HepG2 (cell line): ENCODE data around the gene TPRN. TPM values are rescaled to one million over a fixed set of nuclear protein-coding genes. Genes with fewer than 3 reads are reported as not detected.

ENCODE experiments used
- EP300 ChIP-seq, 3 experiments: sonication (generic) in 1 of 3; formaldehyde crosslinking in 1 of 3; IDR thresholded peaks; 2 replicates each; pipeline versions ENCODE4 v1.5.1 to v1.6.1; 2011 to 2020; ENCODE audit warnings: low read depth in 2 of 3, low read length in 2 of 3, borderline replicate concordance in 1 of 3, improper control_type of control experiment in 1 of 3, mild to moderate bottlenecking in 1 of 3, missing genetic modification reagents in 1 of 3, moderate library complexity in 1 of 3
- FOXP1 ChIP-seq, 2 experiments: fragments of 450-650 bp in 1 of 2; IDR thresholded peaks; 2 replicates each; pipeline ENCODE4 v1.6.1; 2017 to 2018; ENCODE audit warnings: antibody characterized with exemption in 1 of 2
- HOXD1 ChIP-seq: sonication (generic); formaldehyde crosslinking; IDR thresholded peaks from 2 replicates; pipeline ENCODE4 v1.5.0; 2020; ENCODE audit warnings: missing genetic modification reagents
- IKZF1 ChIP-seq: fragments of 450-650 bp; IDR thresholded peaks from 2 replicates; pipeline ENCODE4 v1.7.1; 2016
- NPAS2 ChIP-seq: sonication (generic); formaldehyde crosslinking; IDR thresholded peaks from 2 replicates; pipeline ENCODE4 v1.8.0; 2022; ENCODE audit warnings: mild to moderate bottlenecking, missing genetic modification reagents, borderline replicate concordance
- NR1H2 ChIP-seq: sonication (generic); formaldehyde crosslinking; IDR thresholded peaks from 2 replicates; pipeline ENCODE4 v1.8.1; 2022; ENCODE audit warnings: low read depth, missing genetic modification reagents, borderline replicate concordance
- PHF5A ChIP-seq: IDR thresholded peaks from one replicate; pipeline ENCODE4 v1.6.1; 2018; ENCODE audit warnings: low read depth, missing genetic modification reagents; ENCODE audit not compliant: unreplicated experiment
- SAP130 ChIP-seq: IDR thresholded peaks from 2 replicates; pipeline ENCODE4 v1.6.1; 2016; ENCODE audit warnings: low read depth
- ZFP36L2 ChIP-seq: sonication (generic); formaldehyde crosslinking; IDR thresholded peaks from 2 replicates; pipeline ENCODE4 v1.4.0; 2020; ENCODE audit warnings: missing genetic modification reagents
- ZKSCAN5 ChIP-seq: sonication (generic); formaldehyde crosslinking; IDR thresholded peaks from 2 replicates; pipeline ENCODE4 v1.5.1; 2020; ENCODE audit warnings: mild to moderate bottlenecking, missing genetic modification reagents
- ZNF124 ChIP-seq: sonication (generic); formaldehyde crosslinking; IDR thresholded peaks from 2 replicates; pipeline ENCODE4 v1.4.0; 2020; ENCODE audit warnings: missing genetic modification reagents
- ZNF235 ChIP-seq: sonication (generic); formaldehyde crosslinking; IDR thresholded peaks from 2 replicates; pipeline ENCODE4 v1.8.1; 2023; ENCODE audit warnings: mild to moderate bottlenecking, missing genetic modification reagents, borderline replicate concordance
- ZNF274 ChIP-seq: sonication (generic); formaldehyde crosslinking; IDR thresholded peaks from 2 replicates; pipeline ENCODE4 v1.5.1; 2020; ENCODE audit warnings: mild to moderate bottlenecking, missing genetic modification reagents
- ZNF605 ChIP-seq: sonication (generic); formaldehyde crosslinking; IDR thresholded peaks from 2 replicates; pipeline ENCODE4 v1.8.0; 2022; ENCODE audit warnings: mild to moderate bottlenecking, missing genetic modification reagents
- ZNF703 ChIP-seq: sonication (generic); formaldehyde crosslinking; IDR thresholded peaks from 2 replicates; pipeline ENCODE4 v1.5.1; 2020; ENCODE audit warnings: missing genetic modification reagents, mild to moderate bottlenecking, moderate library complexity, borderline replicate concordance
- ZNF772 ChIP-seq: sonication (generic); formaldehyde crosslinking; IDR thresholded peaks from 2 replicates; pipeline ENCODE4 v1.5.0; 2020; ENCODE audit warnings: mild to moderate bottlenecking, missing genetic modification reagents
- ZNF782 ChIP-seq: sonication (generic); formaldehyde crosslinking; IDR thresholded peaks from 2 replicates; pipeline ENCODE4 v1.4.0; 2020; ENCODE audit warnings: missing genetic modification reagents, mild to moderate bottlenecking, borderline replicate concordance
- polyA plus RNA-seq, 8 experiments: library from polyadenylated mRNA; depleted of rRNA in 3 of 8; stranded (reverse) in 7 of 8; unstranded in 1 of 8; fragments of >200 nt; fragmentation: Illumina TruSeq in 4 of 8; extraction: Trizol in 4 of 8; gene quantifications; 2 replicates each; pipeline versions ENCODE4 v1.2.1 to v1.2.3, GENCODE V29; 2011 to 2016; ENCODE audit warnings: low read depth in 4 of 8, missing spikeins in 1 of 8, mixed read lengths in 1 of 8; ENCODE audit not compliant: insufficient read depth in 1 of 8
- total RNA-seq, 5 experiments: library from RNA; depleted of rRNA; stranded (reverse); fragments of >200 nt; fragmentation: Illumina TruSeq; extraction: Trizol; gene quantifications; 2 replicates each; pipeline ENCODE4 v1.2.3, GENCODE V29; 2016; ENCODE audit warnings: low read depth in 1 of 5
- TF ChIP-seq, protein P1 (sequence below): sonication (generic); formaldehyde crosslinking; IDR thresholded peaks from 2 replicates; pipeline ENCODE4 v1.5.0; 2020; ENCODE audit warnings: missing genetic modification reagents
- TF ChIP-seq, protein P2 (sequence below): sonication (generic); formaldehyde crosslinking; IDR thresholded peaks from 2 replicates; pipeline ENCODE4 v1.8.0; 2022; ENCODE audit warnings: mild to moderate bottlenecking, missing genetic modification reagents; ENCODE audit not compliant: insufficient replicate concordance
- TF ChIP-seq, protein P3 (sequence below): sonication (generic); formaldehyde crosslinking; IDR thresholded peaks from 2 replicates; pipeline ENCODE4 v1.4.0; 2020; ENCODE audit warnings: missing genetic modification reagents, borderline replicate concordance
- TF ChIP-seq, protein P4 (sequence below): IDR thresholded peaks from 2 replicates; pipeline ENCODE4 v1.6.1; 2016
- TF ChIP-seq, protein P5 (sequence below): sonication (generic); formaldehyde crosslinking; IDR thresholded peaks from 2 replicates; pipeline ENCODE4 v1.8.1; 2023; ENCODE audit warnings: missing genetic modification reagents, mild to moderate bottlenecking, borderline replicate concordance

TPRN gene
- total and polyA plus RNA-seq, 2 of the 13 experiments (the other 11 are each of a cell fraction or from before 2014, with no cell fraction given), result 10.1 to 19.2 TPM

DNA sequence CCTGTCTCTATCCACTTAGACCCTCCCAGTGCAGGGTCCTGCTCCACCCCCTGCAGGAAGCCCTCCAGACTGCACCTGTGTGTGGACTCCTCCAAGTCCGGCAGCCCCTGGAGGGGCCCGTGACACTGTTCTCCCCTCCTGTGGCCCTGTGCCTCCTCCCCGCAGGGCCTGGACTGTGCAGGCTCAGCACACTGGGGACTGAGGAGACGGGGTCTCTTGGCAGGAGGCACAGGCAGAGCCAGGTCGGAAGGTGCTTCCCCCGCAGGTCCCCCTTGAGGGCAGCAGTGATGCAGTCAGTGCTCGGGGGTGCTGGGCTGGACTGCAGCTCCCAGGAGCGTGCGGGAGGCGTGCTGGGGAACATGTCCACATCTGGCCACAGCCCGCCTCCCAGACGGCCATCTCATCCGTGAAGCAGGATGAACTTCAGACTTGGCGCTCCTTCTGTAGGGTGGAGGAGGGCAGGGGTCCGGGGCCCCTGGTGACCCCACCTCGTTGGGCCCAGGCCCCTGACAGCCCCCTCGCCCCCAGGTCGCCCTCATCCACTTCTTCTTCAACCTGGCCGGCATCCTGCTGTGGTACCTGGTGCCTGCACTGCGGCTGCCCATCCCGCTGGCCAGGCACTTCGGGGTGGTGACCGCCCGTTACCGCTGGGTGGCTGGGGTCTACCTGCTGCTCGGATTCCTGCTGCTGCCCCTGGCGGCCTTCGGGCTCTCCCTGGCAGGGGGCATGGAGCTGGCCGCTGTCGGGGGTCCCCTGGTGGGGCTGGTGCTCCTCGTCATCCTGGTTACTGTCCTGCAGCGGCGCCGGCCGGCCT, 35.1 kb upstream of the TPRN start (continued):
- TF ChIP-seq ZNF605, result peak; percentile 22; the same call in 1 of the 2 replicates
- TF ChIP-seq NR1H2 (CRISPR knock-in tag), result no peak
- 0 out of 4 replicates have a peak, but pooled peaks of 1 of the 2 experiments have one; percentile 10 for TF ChIP-seq EP300 (IDR thresholded peaks at IDR 0.05; ENCODE audit: low read depth in 2 of 2, low read length in 2 of 2)
- no peak; the same call in 1 of the 2 replicates for TF ChIP-seq EP300 (CRISPR knock-in tag; IDR thresholded peaks at IDR 0.05; ENCODE audit: borderline replicate concordance)
- TF ChIP-seq ZNF124 (CRISPR knock-in tag), result no peak
- no peak for TF ChIP-seq ZKSCAN5 (CRISPR knock-in tag)
- TF ChIP-seq, protein P1, sequence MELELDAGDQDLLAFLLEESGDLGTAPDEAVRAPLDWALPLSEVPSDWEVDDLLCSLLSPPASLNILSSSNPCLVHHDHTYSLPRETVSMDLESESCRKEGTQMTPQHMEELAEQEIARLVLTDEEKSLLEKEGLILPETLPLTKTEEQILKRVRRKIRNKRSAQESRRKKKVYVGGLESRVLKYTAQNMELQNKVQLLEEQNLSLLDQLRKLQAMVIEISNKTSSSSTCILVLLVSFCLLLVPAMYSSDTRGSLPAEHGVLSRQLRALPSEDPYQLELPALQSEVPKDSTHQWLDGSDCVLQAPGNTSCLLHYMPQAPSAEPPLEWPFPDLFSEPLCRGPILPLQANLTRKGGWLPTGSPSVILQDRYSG (CRISPR knock-in tag), result 0 out of 2 replicates have a peak, but pooled peaks have one; percentile 21
- TF ChIP-seq, protein P2, sequence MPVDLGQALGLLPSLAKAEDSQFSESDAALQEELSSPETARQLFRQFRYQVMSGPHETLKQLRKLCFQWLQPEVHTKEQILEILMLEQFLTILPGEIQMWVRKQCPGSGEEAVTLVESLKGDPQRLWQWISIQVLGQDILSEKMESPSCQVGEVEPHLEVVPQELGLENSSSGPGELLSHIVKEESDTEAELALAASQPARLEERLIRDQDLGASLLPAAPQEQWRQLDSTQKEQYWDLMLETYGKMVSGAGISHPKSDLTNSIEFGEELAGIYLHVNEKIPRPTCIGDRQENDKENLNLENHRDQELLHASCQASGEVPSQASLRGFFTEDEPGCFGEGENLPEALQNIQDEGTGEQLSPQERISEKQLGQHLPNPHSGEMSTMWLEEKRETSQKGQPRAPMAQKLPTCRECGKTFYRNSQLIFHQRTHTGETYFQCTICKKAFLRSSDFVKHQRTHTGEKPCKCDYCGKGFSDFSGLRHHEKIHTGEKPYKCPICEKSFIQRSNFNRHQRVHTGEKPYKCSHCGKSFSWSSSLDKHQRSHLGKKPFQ, result peak; percentile 67
- TF ChIP-seq ZNF772 (CRISPR knock-in tag), result no peak
- no peak; the same call in 1 of the 2 replicates for TF ChIP-seq ZNF782
- no peak for TF ChIP-seq PHF5A (CRISPR knock-in tag)
- no peak for TF ChIP-seq IKZF1
- peak; percentile 85; the same call in 1 of the 2 replicates for TF ChIP-seq ZNF274 (CRISPR knock-in tag)
- TF ChIP-seq, protein P3, sequence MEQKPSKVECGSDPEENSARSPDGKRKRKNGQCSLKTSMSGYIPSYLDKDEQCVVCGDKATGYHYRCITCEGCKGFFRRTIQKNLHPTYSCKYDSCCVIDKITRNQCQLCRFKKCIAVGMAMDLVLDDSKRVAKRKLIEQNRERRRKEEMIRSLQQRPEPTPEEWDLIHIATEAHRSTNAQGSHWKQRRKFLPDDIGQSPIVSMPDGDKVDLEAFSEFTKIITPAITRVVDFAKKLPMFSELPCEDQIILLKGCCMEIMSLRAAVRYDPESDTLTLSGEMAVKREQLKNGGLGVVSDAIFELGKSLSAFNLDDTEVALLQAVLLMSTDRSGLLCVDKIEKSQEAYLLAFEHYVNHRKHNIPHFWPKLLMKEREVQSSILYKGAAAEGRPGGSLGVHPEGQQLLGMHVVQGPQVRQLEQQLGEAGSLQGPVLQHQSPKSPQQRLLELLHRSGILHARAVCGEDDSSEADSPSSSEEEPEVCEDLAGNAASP (CRISPR knock-in tag), result no peak
- TF ChIP-seq FOXP1 (IDR thresholded peaks at IDR 0.05), result no peak
- TF ChIP-seq FOXP1 (CRISPR knock-in tag; IDR thresholded peaks at IDR 0.05), result no peak
- no peak for TF ChIP-seq ZNF703
- no peak for TF ChIP-seq ZFP36L2 (CRISPR knock-in tag)
- no peak for TF ChIP-seq NPAS2 (CRISPR knock-in tag)
- TF ChIP-seq, protein P4, sequence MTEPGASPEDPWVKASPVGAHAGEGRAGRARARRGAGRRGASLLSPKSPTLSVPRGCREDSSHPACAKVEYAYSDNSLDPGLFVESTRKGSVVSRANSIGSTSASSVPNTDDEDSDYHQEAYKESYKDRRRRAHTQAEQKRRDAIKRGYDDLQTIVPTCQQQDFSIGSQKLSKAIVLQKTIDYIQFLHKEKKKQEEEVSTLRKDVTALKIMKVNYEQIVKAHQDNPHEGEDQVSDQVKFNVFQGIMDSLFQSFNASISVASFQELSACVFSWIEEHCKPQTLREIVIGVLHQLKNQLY (CRISPR knock-in tag), result peak; percentile 78; the same call in 1 of the 2 replicates
- TF ChIP-seq SAP130 (CRISPR knock-in tag), result peak; percentile 84
- TF ChIP-seq, protein P5, sequence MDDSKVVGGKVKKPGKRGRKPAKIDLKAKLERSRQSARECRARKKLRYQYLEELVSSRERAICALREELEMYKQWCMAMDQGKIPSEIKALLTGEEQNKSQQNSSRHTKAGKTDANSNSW, result no peak; the same call in 1 of the 2 replicates
- TF ChIP-seq ZNF235 (CRISPR knock-in tag), result 0 out of 2 replicates have a peak, but pooled peaks have one; percentile 20
- no peak; the same call in 1 of the 2 replicates for TF ChIP-seq HOXD1 (CRISPR knock-in tag)
